SU-DHL-6 (cell line): ENCODE data around the gene FSTL4.

ENCODE experiments used
- H2AFZ ChIP-seq: fragments of 200-600 bp; sonication (generic); 2 replicates; pipeline ENCODE4 v1.6.1; 2014; ENCODE audit warnings: low read depth, mild to moderate bottlenecking, moderate library complexity, mixed read lengths, antibody characterized with exemption, low read length; ENCODE audit not compliant: severe bottlenecking
- H3F3A ChIP-seq: fragments of 200-600 bp; shearing (Covaris generic); 2 replicates; pipeline ENCODE4 v1.6.0; 2016; ENCODE audit warnings: antibody characterized with exemption, mild to moderate bottlenecking; ENCODE audit not compliant: insufficient read depth
- H3K27ac ChIP-seq: fragments of 200-600 bp; sonication (generic); 2 replicates; pipeline ENCODE4 v1.5.1; 2016; ENCODE audit warnings: low read depth, mild to moderate bottlenecking, low read length, moderate library complexity, mixed read lengths
- H3K27me3 ChIP-seq: fragments of 200-600 bp; sonication (generic), shearing (Covaris generic); 2 replicates; pipeline ENCODE4 v1.6.0; 2014; ENCODE audit warnings: mild to moderate bottlenecking, low read length
- H3K36me3 ChIP-seq: fragments of 200-600 bp; sonication (generic); 2 replicates; pipeline ENCODE4 v1.6.1; 2014; ENCODE audit warnings: mild to moderate bottlenecking, low read length, mixed read lengths
- H3K4me2 ChIP-seq: fragments of 300-600, 200-600 bp; shearing (Covaris generic), sonication (generic); 2 replicates; pipeline ENCODE4 v1.6.0; 2014; ENCODE audit warnings: low read length, low read depth, mild to moderate bottlenecking; ENCODE audit not compliant: poor library complexity, severe bottlenecking
- H3K4me3 ChIP-seq: fragments of 200-600 bp; sonication (generic); 2 replicates; pipeline ENCODE4 v1.5.1; 2014; ENCODE audit warnings: antibody characterized with exemption, low read length, mild to moderate bottlenecking, mixed read lengths; ENCODE audit not compliant: insufficient read depth, poor library complexity, severe bottlenecking
- H3K79me2 ChIP-seq: fragments of 200-600 bp; sonication (generic); 2 replicates; pipeline ENCODE4 v1.6.1; 2014; ENCODE audit warnings: mild to moderate bottlenecking, low read length, moderate library complexity; ENCODE audit not compliant: insufficient read depth
- H3K9ac ChIP-seq: fragments of 200-600 bp; sonication (generic); 2 replicates; pipeline ENCODE4 v1.7.0; 2014; ENCODE audit warnings: mild to moderate bottlenecking, low read length
- H3K9me2 ChIP-seq: fragments of 200-600 bp; sonication (generic); replicated peaks from 2 replicates; pipeline ENCODE4 v1.6.1; 2014; ENCODE audit warnings: low read length; ENCODE audit not compliant: insufficient read depth
- H3K9me3 ChIP-seq: fragments of 200-600 bp; sonication (generic); 2 replicates; pipeline ENCODE4 v1.6.1; 2014; ENCODE audit warnings: low read length, mixed read lengths; ENCODE audit not compliant: insufficient read depth
- H4K20me1 ChIP-seq: fragments of 200-600 bp; sonication (generic); 2 replicates; pipeline ENCODE4 v1.6.1; 2014; ENCODE audit warnings: low read depth, mild to moderate bottlenecking, antibody characterized with exemption, low read length, moderate library complexity, mixed read lengths
- CTCF ChIP-seq: fragments of 200-600 bp; sonication (generic); IDR thresholded peaks from one replicate; pipeline ENCODE4 v1.5.1; 2017; ENCODE audit warnings: antibody characterized with exemption, mild to moderate bottlenecking, low read length, moderate library complexity; ENCODE audit not compliant: insufficient read depth, poor library complexity, severe bottlenecking
- EZH2phosphoT487 ChIP-seq: fragments of 200-600 bp; sonication (generic), shearing (Covaris generic); conservative IDR thresholded peaks from 2 replicates; pipeline ENCODE4 v1.6.1; 2018; ENCODE audit warnings: mild to moderate bottlenecking, antibody characterized with exemption, low read length, moderate library complexity, mixed read lengths

The FSTL4 gene

GRCh38 chr5:133641683-133642082 lies 29.3 kb upstream of the FSTL4 start:
- no peak overlapping the region for H3K4me3 ChIP-seq
- H3K79me2 ChIP-seq = no peaks in the 10 kb centered on the region
- no peaks in the 10 kb centered on the region for H3K36me3 ChIP-seq
- H2AFZ ChIP-seq = no peak overlapping the region
- no peaks in the 10 kb centered on the region for H3K9me3 ChIP-seq
- H3K4me2 ChIP-seq = no peak overlapping the region
- no peaks in the 10 kb centered on the region for H4K20me1 ChIP-seq
- no peaks in the 10 kb centered on the region for H3K9me2 ChIP-seq
- no peaks in the 10 kb centered on the region for H3K27me3 ChIP-seq
- H3K27ac ChIP-seq = no peak overlapping the region
- no peaks in the 10 kb centered on the region for H3F3A ChIP-seq
- no peak overlapping the region for H3K9ac ChIP-seq
- no peak for TF ChIP-seq EZH2phosphoT487
- TF ChIP-seq CTCF = no peak

GRCh38 chr5:133639850-133640528 lies 27.6 kb upstream of the FSTL4 start:
- Histone ChIP-seq H3K9me3 (no peaks in the 10 kb centered on the region), H3K9ac (no peak overlapping the region), H3K4me3 (no peak overlapping the region), H3K9me2 (no peaks in the 10 kb centered on the region), H3K4me2 (no peak overlapping the region), H3K27ac (no peak overlapping the region), H2AFZ (no peak overlapping the region), H3K36me3 (no peaks in the 10 kb centered on the region), H3F3A (no peaks in the 10 kb centered on the region), H3K27me3 (no peaks in the 10 kb centered on the region), H3K79me2 (no peaks in the 10 kb centered on the region), H4K20me1 (no peaks in the 10 kb centered on the region)
- TF ChIP-seq EZH2phosphoT487 (no peak), CTCF (no peak)

GRCh38 chr5:133638436-133638835 lies 26.1 kb upstream of the FSTL4 start:
- Histone ChIP-seq H4K20me1 (no peaks in the 10 kb centered on the region), H2AFZ (no peak overlapping the region), H3F3A (no peaks in the 10 kb centered on the region), H3K9me2 (no peaks in the 10 kb centered on the region), H3K4me3 (no peak overlapping the region), H3K4me2 (no peak overlapping the region), H3K9ac (no peak overlapping the region), H3K27me3 (no peaks in the 10 kb centered on the region), H3K9me3 (no peaks in the 10 kb centered on the region), H3K79me2 (no peaks in the 10 kb centered on the region), H3K36me3 (no peaks in the 10 kb centered on the region), H3K27ac (no peak overlapping the region)
- TF ChIP-seq CTCF = no peak
- TF ChIP-seq EZH2phosphoT487 = no peak
